OCI-LY3 (cell line): ENCODE measurements around the gene LRRC7.
"Not testable (repeated sequence)": the region's sequence is repeated elsewhere in the genome, so short reads cannot be mapped to it uniquely, and the experiment has no call there.

ENCODE experiments used
- H2AFZ ChIP-seq: fragments of 200-600, 300-600 bp; shearing (Covaris generic); 2 replicates; pipeline ENCODE4 v1.6.0; 2014; ENCODE audit warnings: antibody characterized with exemption, low read depth, low read length
- H3K27ac ChIP-seq: fragments of 200-600, 300-600 bp; sonication (generic); 2 replicates; pipeline ENCODE4 v1.5.1; 2014; ENCODE audit warnings: mild to moderate bottlenecking, low read length, moderate library complexity, mixed read lengths
- H3K27me3 ChIP-seq: fragments of 200-600, 300-600 bp; sonication (generic); 2 replicates; pipeline ENCODE4 v1.6.1; 2014; ENCODE audit warnings: low read depth, low read length, mixed read lengths
- H3K36me3 ChIP-seq: fragments of 200-600, 300-600 bp; sonication (generic); replicated peaks from 2 replicates; pipeline ENCODE3; 2014; ENCODE audit warnings: low read depth, low read length, mixed read lengths
- H3K4me1 ChIP-seq: fragments of 300-600, 200-600 bp; sonication (generic); 2 replicates; pipeline ENCODE4 v1.6.1; 2014; ENCODE audit warnings: low read length, mixed read lengths
- H3K4me2 ChIP-seq: fragments of 200-600, 300-600 bp; sonication (generic); 2 replicates; pipeline ENCODE4 v1.6.1; 2014; ENCODE audit warnings: low read length, mixed read lengths
- H3K4me3 ChIP-seq: fragments of 300-600, 200-600 bp; sonication (generic); 2 replicates; pipeline ENCODE4 v1.5.1; 2014; ENCODE audit warnings: antibody characterized with exemption, mild to moderate bottlenecking, low read length, moderate library complexity
- H3K79me2 ChIP-seq: fragments of 300-600, 200-600 bp; shearing (Covaris generic); 2 replicates; pipeline ENCODE4 v1.6.1; 2014; ENCODE audit warnings: mild to moderate bottlenecking, low read length, mixed read lengths
- H3K9ac ChIP-seq: fragments of 300-600, 200-600 bp; shearing (Covaris generic); 2 replicates; pipeline ENCODE4 v1.6.0; 2014; ENCODE audit warnings: mild to moderate bottlenecking, low read length, moderate library complexity
- H3K9me3 ChIP-seq: fragments of 200-600, 300-600 bp; shearing (Covaris generic); 2 replicates; pipeline ENCODE4 v1.6.1; 2014; ENCODE audit warnings: low read length, mixed read lengths; ENCODE audit not compliant: insufficient read depth
- H4K20me1 ChIP-seq: fragments of 200-600, 300-600 bp; sonication (generic); 2 replicates; pipeline ENCODE4 v1.6.1; 2016; ENCODE audit warnings: low read length, mixed read lengths; ENCODE audit not compliant: insufficient read depth
- CTCF ChIP-seq: fragments of 200-600, 300-600 bp; sonication (generic); IDR thresholded peaks from 2 replicates; pipeline ENCODE4 v1.5.1; 2014; ENCODE audit warnings: antibody characterized with exemption, low read length, low read depth
- EZH2phosphoT487 ChIP-seq: fragments of 200-600 bp; shearing (Covaris generic); IDR thresholded peaks from 2 replicates; pipeline ENCODE4 v1.6.1; 2018; ENCODE audit warnings: antibody characterized with exemption, mixed run types, low read depth

LRRC7 gene

DNA sequence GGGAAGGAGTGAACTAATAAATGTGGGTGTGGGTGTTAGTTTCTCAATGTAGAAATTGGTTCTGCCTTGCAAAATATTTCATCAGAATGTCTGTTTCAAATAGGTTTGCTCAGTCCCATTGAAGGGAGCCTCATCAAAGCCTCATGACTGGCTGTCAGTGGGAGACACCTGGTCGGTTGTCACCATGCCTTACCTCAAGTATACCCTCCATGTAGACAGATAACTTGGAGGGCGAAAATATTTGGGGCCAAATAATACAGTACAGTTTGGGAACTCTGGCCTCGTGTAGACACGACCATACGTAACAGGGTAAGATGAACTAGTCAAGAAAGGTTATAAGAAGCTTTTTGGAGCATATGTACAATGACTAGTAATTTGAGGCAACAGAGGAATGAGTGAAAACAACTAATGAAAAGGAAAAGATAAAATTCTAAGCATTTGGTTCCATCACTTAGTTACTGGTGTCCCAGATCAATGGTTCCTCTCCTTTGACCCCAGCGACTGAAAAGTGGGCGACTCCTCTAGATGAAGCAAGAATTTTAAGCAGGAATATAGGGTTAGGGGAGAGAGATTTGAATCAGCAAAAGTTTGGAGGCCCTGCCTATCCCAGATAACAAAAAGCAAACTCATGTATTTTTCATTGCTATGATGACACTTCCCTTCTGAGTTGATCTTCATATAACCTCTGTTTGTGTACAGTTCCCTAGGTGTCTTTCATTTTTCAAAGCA is 473.8 kb downstream of the LRRC7 start:
- Histone ChIP-seq H3K4me2 (peak overlapping the region; percentile 34; the same call in 1 of the 2 replicates), H3K27ac (no peak overlapping the region), H2AFZ (no peak overlapping the region), H3K4me3 (no peak overlapping the region), H3K36me3 (no peaks in the 10 kb centered on the region), H4K20me1 (no peaks in the 10 kb centered on the region), H3K9me3 (no peaks in the 10 kb centered on the region), H3K79me2 (no peaks in the 10 kb centered on the region), H3K27me3 (no peaks in the 10 kb centered on the region), H3K4me1 (peaks cover 12% of the 10 kb centered on the region), H3K9ac (no peak overlapping the region)
- TF ChIP-seq CTCF, result no peak
- TF ChIP-seq EZH2phosphoT487, result no peak

GRCh38 chr1:70042090-70042731 is 474.5 kb downstream of the LRRC7 start:
- no peak overlapping the region for H3K4me3 ChIP-seq
- no peak overlapping the region for H2AFZ ChIP-seq
- no peaks in the 10 kb centered on the region for H3K27me3 ChIP-seq
- H3K27ac ChIP-seq, result no peak overlapping the region
- no peaks in the 10 kb centered on the region for H3K9me3 ChIP-seq
- no peaks in the 10 kb centered on the region for H3K36me3 ChIP-seq
- H3K79me2 ChIP-seq, result no peaks in the 10 kb centered on the region
- peak overlapping the region; percentile 34 for H3K4me2 ChIP-seq
- H4K20me1 ChIP-seq, result no peaks in the 10 kb centered on the region
- peaks cover 12% of the 10 kb centered on the region for H3K4me1 ChIP-seq
- no peak overlapping the region for H3K9ac ChIP-seq
- TF ChIP-seq EZH2phosphoT487 (no peak), CTCF (no peak)

DNA sequence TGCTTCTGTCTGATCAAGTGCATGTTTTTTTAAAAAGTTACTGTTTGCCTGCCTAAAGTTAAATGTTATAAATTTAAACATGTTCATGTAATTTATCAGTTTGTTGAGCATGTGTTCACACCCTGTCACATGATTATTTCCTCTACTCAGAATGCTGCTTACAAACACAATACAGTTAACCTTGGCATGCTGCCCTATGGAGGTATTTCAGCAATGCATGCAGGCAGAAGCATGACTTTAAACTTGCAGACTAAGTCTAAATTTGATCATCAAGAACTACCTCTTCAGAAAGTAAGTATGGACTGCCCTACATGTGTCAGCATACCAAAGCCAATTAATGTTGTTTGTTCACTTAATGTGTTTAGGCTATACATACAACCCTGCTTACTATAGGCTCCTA is 476.1 kb downstream of the LRRC7 start:
- Histone ChIP-seq H3K36me3 (no peaks in the 10 kb centered on the region), H4K20me1 (no peaks in the 10 kb centered on the region), H3K79me2 (no peaks in the 10 kb centered on the region), H3K4me1 (peaks cover 12% of the 10 kb centered on the region), H3K27me3 (no peaks in the 10 kb centered on the region), H3K4me2 (no peak overlapping the region), H3K27ac (no peak overlapping the region), H3K4me3 (no peak overlapping the region), H3K9ac (no peak overlapping the region), H2AFZ (no peak overlapping the region), H3K9me3 (no peaks in the 10 kb centered on the region)
- TF ChIP-seq EZH2phosphoT487, result no peak
- TF ChIP-seq CTCF, result no peak

GRCh38 chr1:70044832-70045231 is 477.1 kb downstream of the LRRC7 start:
- Histone ChIP-seq H3K36me3 (no peaks in the 10 kb centered on the region), H3K4me3 (no peak overlapping the region), H3K27ac (no peak overlapping the region), H3K9me3 (no peaks in the 10 kb centered on the region), H3K4me1 (peaks cover 12% of the 10 kb centered on the region), H3K79me2 (no peaks in the 10 kb centered on the region), H2AFZ (no peak overlapping the region), H3K27me3 (no peaks in the 10 kb centered on the region), H4K20me1 (no peaks in the 10 kb centered on the region), H3K4me2 (no peak overlapping the region), H3K9ac (no peak overlapping the region)
- no peak for TF ChIP-seq EZH2phosphoT487
- no peak for TF ChIP-seq CTCF

- not testable (repeated sequence) for H3K36me3 ChIP-seq, H3K27ac ChIP-seq, H4K20me1 ChIP-seq, H3K9ac ChIP-seq, H3K79me2 ChIP-seq, H3K4me3 ChIP-seq, H3K4me2 ChIP-seq, H3K27me3 ChIP-seq, H2AFZ ChIP-seq, H3K9me3 ChIP-seq
- H3K4me1 ChIP-seq, result peaks cover 12% of the 10 kb centered on the region
These were observed 477.9 kb downstream of the LRRC7 start for GRCh38 chr1:70045581-70045980.
